ENCODE results near the gene RFWD3. TPM values are rescaled to one million over a fixed set of nuclear protein-coding genes. Genes with fewer than 3 reads are reported as not detected.

Gene RFWD3
- total and polyA plus RNA-seq, 2 of the 8 experiments (the other 6 are each of a cell fraction or from before 2014, with no cell fraction given) = 67.1 to 114 TPM

GRCh38 chr16:74578433-74578832, 88.2 kb downstream of the RFWD3 start (continued):
- TF ChIP-seq, protein P1, sequence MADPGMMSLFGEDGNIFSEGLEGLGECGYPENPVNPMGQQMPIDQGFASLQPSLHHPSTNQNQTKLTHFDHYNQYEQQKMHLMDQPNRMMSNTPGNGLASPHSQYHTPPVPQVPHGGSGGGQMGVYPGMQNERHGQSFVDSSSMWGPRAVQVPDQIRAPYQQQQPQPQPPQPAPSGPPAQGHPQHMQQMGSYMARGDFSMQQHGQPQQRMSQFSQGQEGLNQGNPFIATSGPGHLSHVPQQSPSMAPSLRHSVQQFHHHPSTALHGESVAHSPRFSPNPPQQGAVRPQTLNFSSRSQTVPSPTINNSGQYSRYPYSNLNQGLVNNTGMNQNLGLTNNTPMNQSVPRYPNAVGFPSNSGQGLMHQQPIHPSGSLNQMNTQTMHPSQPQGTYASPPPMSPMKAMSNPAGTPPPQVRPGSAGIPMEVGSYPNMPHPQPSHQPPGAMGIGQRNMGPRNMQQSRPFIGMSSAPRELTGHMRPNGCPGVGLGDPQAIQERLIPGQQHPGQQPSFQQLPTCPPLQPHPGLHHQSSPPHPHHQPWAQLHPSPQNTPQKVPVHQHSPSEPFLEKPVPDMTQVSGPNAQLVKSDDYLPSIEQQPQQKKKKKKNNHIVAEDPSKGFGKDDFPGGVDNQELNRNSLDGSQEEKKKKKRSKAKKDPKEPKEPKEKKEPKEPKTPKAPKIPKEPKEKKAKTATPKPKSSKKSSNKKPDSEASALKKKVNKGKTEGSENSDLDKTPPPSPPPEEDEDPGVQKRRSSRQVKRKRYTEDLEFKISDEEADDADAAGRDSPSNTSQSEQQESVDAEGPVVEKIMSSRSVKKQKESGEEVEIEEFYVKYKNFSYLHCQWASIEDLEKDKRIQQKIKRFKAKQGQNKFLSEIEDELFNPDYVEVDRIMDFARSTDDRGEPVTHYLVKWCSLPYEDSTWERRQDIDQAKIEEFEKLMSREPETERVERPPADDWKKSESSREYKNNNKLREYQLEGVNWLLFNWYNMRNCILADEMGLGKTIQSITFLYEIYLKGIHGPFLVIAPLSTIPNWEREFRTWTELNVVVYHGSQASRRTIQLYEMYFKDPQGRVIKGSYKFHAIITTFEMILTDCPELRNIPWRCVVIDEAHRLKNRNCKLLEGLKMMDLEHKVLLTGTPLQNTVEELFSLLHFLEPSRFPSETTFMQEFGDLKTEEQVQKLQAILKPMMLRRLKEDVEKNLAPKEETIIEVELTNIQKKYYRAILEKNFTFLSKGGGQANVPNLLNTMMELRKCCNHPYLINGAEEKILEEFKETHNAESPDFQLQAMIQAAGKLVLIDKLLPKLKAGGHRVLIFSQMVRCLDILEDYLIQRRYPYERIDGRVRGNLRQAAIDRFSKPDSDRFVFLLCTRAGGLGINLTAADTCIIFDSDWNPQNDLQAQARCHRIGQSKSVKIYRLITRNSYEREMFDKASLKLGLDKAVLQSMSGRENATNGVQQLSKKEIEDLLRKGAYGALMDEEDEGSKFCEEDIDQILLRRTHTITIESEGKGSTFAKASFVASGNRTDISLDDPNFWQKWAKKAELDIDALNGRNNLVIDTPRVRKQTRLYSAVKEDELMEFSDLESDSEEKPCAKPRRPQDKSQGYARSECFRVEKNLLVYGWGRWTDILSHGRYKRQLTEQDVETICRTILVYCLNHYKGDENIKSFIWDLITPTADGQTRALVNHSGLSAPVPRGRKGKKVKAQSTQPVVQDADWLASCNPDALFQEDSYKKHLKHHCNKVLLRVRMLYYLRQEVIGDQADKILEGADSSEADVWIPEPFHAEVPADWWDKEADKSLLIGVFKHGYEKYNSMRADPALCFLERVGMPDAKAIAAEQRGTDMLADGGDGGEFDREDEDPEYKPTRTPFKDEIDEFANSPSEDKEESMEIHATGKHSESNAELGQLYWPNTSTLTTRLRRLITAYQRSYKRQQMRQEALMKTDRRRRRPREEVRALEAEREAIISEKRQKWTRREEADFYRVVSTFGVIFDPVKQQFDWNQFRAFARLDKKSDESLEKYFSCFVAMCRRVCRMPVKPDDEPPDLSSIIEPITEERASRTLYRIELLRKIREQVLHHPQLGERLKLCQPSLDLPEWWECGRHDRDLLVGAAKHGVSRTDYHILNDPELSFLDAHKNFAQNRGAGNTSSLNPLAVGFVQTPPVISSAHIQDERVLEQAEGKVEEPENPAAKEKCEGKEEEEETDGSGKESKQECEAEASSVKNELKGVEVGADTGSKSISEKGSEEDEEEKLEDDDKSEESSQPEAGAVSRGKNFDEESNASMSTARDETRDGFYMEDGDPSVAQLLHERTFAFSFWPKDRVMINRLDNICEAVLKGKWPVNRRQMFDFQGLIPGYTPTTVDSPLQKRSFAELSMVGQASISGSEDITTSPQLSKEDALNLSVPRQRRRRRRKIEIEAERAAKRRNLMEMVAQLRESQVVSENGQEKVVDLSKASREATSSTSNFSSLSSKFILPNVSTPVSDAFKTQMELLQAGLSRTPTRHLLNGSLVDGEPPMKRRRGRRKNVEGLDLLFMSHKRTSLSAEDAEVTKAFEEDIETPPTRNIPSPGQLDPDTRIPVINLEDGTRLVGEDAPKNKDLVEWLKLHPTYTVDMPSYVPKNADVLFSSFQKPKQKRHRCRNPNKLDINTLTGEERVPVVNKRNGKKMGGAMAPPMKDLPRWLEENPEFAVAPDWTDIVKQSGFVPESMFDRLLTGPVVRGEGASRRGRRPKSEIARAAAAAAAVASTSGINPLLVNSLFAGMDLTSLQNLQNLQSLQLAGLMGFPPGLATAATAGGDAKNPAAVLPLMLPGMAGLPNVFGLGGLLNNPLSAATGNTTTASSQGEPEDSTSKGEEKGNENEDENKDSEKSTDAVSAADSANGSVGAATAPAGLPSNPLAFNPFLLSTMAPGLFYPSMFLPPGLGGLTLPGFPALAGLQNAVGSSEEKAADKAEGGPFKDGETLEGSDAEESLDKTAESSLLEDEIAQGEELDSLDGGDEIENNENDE (IDR thresholded peaks at IDR 0.05; ENCODE audit: insufficient replicate concordance, low read length) = no peak
- no peak for TF ChIP-seq NRF1 (IDR thresholded peaks at IDR 0.05; ENCODE audit: low read depth, low read length)
- TF ChIP-seq POLR2AphosphoS5 (IDR thresholded peaks at IDR 0.05; ENCODE audit: low read depth, low read length) = no peak
- TF ChIP-seq JUND (IDR thresholded peaks at IDR 0.05; ENCODE audit: low read length) = no peak
- TF ChIP-seq RBBP5 (IDR thresholded peaks at IDR 0.05; ENCODE audit: borderline replicate concordance, low read depth, low read length) = no peak
- TF ChIP-seq POU5F1 (IDR thresholded peaks at IDR 0.05; ENCODE audit: low read depth, low read length) = no peak
- no peak for TF ChIP-seq CREB1 (IDR thresholded peaks at IDR 0.05)
- no peak for TF ChIP-seq BACH1 (IDR thresholded peaks at IDR 0.05; ENCODE audit: low read length)
- no peak for TF ChIP-seq TCF12 (IDR thresholded peaks at IDR 0.05; ENCODE audit: low read depth, low read length)
- TF ChIP-seq, protein P2, sequence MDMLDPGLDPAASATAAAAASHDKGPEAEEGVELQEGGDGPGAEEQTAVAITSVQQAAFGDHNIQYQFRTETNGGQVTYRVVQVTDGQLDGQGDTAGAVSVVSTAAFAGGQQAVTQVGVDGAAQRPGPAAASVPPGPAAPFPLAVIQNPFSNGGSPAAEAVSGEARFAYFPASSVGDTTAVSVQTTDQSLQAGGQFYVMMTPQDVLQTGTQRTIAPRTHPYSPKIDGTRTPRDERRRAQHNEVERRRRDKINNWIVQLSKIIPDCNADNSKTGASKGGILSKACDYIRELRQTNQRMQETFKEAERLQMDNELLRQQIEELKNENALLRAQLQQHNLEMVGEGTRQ (IDR thresholded peaks at IDR 0.05; ENCODE audit: low read length) = no peak
- no peak for TF ChIP-seq PHF8 (conservative IDR thresholded peaks at IDR 0.05; ENCODE audit: low read depth, low read length)

Data from H1 (cell line).